GM19193 (cell line): ENCODE results near the gene MT1G.

ENCODE experiments used
- POLR2A ChIP-seq: IDR thresholded peaks from 4 replicates; pipeline ENCODE4 v1.6.1; 2011; ENCODE audit not compliant: insufficient read depth, insufficient read length; ENCODE audit errors: extremely low read depth

Gene MT1G

DNA sequence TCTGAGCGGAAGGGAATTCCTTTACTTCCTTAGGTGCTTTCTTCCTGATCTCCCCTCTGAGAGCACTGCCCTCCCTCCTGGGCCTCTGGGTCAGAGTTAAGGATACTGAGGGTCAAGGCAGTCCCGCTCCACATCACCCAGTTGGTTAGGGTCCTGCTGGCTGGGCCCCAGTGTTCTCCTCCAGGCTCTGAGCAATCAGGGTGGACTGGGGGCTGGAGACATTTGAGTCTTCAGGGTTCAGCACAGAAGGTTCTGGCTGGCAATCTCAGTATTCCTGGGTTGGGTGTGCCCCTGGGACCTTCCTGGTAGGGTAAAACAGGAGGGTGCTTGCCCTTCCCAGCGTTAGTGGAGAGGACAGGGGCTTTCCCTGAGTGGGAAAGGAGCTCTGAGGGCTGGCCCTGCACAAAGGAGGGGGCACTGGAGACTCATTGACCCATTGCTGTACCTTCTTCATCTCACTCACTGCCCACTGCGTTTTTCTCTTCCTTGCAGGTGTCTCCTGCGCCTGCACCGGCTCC, 35.0 kb downstream of the MT1G start:
- no peak for TF ChIP-seq POLR2A

DNA sequence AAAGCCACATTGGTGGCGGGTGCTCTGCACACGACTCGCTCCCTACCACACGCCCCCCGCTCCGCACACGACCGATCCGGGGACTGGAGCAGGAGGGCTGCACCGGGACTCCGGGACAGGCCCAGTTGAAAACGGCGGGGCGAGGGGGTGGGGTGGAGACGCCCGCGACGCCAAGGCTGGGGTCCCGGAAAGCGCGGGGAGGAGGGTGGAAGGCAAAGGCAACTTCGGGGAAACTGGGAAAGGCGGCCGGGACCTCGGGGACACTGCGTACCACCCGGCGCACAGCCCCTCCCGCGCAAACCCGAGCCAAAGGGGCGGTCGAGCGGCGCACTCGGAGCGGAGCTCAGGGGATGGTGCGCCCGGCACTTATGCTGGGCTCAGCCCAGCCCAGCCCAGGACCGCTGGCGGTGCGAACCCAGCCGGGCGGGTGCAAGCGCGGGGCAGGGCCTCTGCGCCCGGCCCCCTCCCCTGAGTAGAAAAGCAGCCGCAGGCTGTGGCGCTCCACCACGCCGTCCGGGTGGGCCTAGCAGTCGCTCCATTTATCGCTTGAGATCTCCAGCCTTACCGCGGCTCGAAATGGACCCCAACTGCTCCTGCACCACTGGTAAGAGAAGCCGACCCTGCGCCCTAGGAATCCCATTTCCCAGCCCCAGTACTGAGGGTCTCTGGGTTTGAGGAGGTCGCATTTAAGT, 35.6 kb downstream of the MT1G start, which contains the start of gene MT1M:
Gene MT1M, plus strand, starts transcription at position 504 of the 692 bp plus-strand sequence. Its CDS starts 73 bp downstream, at position 577.
- no peak for TF ChIP-seq POLR2A

DNA sequence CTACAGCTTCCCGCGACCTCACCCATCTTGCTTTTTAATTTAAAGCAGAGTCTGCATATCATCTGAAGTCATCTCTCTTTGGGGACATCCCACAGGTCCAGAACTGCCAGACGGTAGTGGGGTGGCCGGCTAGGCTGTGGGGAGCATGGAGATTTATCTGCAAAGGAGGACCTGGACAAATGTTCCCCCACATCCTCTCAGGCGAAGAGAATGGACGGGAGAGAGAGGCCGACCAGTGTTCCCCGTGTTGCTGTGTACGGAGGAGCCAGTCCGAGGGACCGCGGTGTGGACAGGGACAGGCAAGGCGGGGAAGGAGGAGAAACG, 36.1 kb downstream of the MT1G start:
- no peak for TF ChIP-seq POLR2A

DNA sequence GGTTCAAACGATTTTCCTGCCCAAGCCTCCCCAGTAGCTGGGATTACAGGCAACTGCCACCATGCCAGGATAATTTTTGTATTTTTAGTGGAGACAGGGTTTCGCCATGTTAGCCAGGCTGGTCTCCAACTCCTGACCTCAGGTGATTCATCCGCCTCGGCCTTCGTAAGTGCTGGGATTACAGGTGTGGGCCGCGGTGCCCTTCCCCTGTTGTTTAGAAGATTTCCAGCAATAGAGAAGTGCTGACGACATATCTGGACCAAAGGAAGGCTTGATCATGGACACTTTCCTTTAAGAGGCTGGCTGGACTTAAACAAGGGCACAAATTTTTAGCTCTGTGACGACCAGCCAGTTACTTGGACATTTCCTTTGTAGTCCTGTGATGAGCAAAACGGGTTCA, 36.7 kb downstream of the MT1G start:
- TF ChIP-seq POLR2A: no peak

DNA sequence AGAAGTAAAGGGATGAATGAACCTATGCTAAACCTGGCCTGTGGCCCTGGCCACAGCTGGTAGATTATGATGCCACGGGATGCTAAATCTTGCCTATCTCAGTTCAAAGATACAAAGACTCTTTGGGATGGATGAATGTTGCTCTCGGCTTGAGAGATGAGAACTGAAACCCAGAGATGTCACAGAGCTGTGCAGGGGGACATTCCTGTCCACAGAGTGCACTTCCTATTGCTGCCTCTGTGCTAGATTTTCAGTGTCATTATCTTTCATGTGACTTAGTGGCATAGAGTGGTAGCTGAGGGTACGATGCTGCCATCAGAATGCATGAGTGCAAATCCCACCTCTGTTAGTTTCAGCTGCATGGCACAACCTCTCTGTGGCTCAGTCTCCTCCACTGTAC, 37.7 kb downstream of the MT1G start:
- TF ChIP-seq POLR2A: no peak

DNA sequence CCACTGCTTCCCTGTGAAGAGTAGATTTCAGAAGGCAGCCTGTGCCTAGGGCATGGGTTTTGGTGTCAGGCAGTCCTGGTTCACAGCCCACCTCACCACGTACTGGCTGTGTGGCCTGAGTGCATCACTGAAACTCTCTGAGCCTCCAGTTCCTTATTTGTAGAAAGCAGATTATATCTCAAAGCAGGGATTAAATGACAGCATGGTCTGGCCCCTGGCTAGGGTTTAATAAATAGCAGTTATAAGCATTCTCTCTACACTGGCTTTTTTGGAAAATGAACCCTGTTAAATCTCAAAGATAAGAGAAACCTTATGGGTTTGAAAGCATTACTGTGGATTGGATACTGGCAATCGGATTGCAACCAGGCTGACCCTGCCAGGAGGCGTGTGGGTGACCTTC, 38.3 kb downstream of the MT1G start:
- no peak for TF ChIP-seq POLR2A

DNA sequence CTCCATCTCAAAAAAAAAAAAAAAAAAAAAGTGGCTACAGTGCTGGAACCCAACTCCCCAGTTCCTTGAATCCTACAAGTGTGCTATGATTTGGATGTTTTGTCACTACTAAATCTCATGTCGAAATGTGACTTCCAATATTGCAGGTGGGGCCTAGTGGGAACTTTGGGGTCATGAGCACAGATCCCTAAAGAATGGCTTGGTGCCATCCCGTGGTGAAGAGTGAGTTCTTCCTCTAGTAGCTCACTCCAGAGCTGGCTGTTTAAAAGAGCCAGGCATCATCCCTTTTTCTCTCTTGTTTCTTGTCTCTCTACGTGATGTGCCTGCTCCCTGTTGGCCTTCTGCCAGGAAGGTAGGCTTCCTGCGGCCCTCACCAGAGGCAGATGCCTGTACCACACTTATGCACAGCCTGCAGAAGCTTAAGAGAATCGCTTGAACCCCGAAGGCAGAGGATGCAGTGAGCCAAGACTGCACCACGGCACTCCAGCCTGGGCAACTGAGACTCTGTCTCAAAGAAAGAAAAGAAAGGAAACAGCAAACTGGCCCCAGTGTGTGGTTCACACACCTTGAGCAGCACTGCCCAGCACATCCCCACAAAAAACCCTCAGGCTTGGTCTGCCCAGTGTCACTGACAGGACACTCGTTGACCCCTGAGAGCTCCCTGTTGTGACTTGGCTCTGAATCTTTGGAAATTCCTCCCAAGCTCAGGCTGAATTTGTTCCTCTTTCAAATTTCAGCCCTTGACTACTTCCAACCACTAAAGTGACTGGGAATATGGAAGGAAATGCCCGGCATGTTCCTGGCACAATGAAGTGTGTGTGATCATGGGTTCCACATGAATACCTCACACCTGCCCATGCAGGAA, 39.1 kb downstream of the MT1G start:
- TF ChIP-seq POLR2A: no peak

DNA sequence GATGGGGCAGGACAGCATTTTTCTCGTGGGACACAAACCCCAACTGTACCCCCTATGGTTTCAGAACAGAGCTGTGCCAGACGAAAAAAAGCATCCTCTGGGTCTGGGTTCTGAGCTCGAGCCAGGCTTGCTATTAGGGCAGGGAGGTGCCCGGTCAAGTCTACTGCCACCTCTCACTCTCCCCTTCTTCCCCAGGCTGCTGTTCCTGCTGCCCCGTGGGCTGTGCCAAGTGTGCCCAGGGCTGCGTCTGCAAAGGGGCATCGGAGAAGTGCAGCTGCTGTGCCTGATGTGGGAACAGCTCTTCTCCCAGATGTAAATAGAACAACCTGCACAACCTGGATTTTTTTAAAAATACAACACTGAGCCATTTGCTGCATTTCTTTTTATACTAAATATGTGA, 41.2 kb downstream of the MT1G start:
- TF ChIP-seq POLR2A: no peak

DNA sequence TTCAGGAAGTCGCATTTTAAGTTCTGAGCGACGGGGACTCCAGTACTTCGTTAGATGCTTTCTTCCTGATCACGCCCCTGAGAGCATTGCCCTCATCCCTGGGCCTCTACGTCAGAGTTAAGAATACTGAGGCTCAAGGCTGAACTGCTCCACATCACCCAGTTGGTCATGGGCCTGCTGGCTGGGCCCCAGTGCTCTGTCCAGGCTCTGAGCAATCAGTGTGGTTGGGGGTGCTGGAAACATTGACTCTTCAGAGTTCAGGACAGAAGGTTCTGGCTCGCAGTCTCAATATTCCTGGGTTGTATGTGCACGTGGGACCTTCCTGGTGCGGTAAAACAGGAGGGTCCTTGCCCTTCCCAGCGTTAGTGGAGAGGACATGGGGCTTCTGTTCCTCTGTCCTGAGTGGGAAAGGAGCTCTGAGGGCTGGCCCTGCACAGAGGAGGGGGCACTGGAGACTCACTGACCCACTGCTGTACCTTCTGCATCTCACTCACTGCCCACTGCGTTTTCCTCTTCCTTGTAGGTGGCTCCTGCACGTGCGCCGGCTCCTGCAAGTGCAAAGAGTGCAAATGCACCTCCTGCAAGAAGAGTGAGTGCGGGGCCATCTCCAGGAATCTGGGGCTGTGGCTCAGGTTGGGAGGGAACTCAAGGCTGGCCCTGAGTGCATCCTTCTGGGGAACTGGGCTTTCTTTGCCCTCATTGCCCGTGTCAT, 41.8 kb downstream of the MT1G start:
- no peak for TF ChIP-seq POLR2A

DNA sequence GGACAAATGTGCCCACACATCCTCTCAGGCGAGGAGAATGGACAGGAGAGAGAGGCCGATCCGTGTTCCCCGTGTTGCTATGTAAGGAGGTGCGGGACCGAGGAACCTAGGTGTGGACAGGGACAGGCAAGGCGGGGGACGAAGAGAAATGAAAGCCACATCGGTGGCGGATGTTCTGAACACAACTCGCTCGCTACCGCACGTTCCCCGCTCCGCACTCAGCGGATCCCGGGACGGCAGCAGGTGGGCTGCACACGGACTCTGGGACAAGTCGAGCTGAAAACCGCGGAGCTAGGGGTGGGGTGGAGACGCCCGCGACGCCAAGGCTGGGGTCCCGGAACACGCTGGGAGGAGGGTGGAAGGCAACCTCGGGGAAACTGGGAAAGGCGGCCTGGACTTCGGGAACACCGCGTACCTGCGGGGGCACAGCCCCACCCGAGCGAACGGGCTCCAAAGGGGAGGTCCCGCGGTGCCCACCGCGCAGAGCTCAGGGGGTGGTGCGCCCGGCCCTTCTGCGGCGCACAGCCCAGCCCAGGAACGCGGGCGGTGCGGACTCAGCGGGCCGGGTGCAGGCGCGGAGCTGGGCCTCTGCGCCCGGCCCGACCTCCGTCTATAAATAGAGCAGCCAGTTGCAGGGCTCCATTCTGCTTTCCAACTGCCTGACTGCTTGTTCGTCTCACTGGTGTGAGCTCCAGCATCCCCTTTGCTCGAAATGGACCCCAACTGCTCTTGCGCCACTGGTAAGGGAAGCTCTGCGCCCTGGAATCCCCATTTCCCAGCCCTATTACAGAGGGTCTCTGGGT, 42.5 kb downstream of the MT1G start, which contains the start of gene MT1E:
Gene MT1E, plus strand, starts transcription at position 642 of the 803 bp plus-strand sequence. Its CDS starts 71 bp downstream, at position 713.
- TF ChIP-seq POLR2A: peak; percentile 49

DNA sequence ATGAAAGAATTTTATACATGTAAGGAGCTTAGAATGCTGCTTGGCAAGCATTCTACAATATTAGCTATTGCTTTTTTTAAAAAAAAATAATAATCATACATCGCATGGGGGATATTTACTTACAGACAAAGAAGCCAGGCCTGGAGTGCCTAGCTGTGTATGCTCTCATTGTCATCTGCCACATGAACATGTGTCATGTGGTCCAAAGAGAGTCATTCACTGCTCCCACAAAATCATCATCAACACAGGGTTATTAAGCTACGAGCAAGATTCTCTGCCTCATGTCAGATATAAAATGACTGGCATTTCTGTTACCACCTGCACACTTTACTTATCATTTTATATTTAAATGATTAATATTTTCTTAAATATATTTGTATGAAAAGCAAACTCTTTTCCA, 44.2 kb downstream of the MT1G start:
- TF ChIP-seq POLR2A: no peak

DNA sequence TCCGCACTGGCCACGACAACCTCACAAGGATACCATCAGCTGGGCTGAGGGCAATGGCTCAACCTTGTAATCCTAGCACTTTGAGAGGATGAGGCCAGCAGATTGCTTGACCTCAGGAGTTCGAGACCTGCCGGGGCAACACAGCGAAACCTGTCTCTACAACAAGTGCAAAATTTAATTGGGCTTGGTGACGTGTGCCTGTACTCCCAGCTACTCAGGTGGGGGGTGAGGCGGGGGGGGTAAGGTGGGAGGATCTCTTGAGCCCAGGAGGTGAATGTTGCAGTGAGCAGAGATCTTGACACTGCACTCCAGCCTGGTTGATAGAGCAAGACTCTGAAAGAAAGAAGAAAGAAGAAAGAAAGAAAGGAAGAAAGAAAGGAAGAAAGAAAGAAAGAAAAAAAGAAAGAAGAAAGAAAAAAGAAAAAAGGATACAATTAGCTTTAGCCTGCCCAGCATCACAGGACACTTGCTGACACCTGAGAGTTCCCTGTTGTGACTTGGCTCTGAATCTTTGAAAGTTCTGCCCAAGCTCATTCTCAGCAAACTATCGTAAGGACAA, 47.4 kb downstream of the MT1G start:
- TF ChIP-seq POLR2A: no peak

DNA sequence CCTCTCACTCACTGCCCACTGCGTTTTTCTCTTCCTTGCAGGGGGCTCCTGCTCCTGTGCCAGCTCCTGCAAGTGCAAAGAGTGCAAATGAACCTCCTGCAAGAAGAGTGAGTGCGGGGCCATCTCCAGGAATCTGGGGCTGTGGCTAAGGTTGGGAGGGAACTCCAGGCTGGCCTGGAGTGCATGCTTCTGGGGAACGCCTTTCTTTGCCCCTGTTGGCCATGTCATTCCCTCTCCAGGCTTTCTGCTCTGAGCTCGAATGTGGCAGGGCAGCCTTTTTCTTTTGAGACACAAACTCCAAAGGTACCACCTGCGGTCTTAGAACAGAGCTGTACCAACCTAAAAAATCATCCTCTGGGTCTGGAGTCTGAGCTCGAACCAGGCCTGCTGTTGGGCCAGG, 49.7 kb downstream of the MT1G start:
- no peak for TF ChIP-seq POLR2A
